Fibroblast of lung (primary cell): Measurements from ENCODE around the gene SREBF2. TPM values are rescaled to one million over a fixed set of nuclear protein-coding genes. Genes with fewer than 3 reads are reported as not detected.

Source experiments
- DNase-seq, 2 donors: peaks; one replicate each; pipeline versions ENCODE4 v3.0.0 to v3.0.0-alpha.2; 2010; ENCODE audit warnings: low read depth in 2 of 2
- H2AFZ ChIP-seq: 2 replicates; pipeline ENCODE4 v1.5.1; 2012; ENCODE audit warnings: low read length, control low read depth, inconsistent platforms
- H3K27ac ChIP-seq: 2 replicates; pipeline ENCODE4 v1.5.1; 2011; ENCODE audit warnings: low read length, control low read depth; ENCODE audit not compliant: insufficient read depth
- H3K27me3 ChIP-seq: 2 replicates; pipeline ENCODE4 v1.5.1; 2011; ENCODE audit warnings: mild to moderate bottlenecking, low read length; ENCODE audit not compliant: control insufficient read depth, insufficient read depth
- H3K36me3 ChIP-seq: 2 replicates; pipeline ENCODE4 v1.5.1; 2011; ENCODE audit warnings: low read length; ENCODE audit not compliant: control insufficient read depth, insufficient read depth
- H3K4me1 ChIP-seq: 2 replicates; pipeline ENCODE4 v1.5.1; 2011; ENCODE audit warnings: low read length; ENCODE audit not compliant: control insufficient read depth, insufficient read depth; ENCODE audit errors: extremely low read depth
- H3K4me2 ChIP-seq: 2 replicates; pipeline ENCODE4 v1.5.1; 2011; ENCODE audit warnings: low read length, control low read depth; ENCODE audit not compliant: insufficient read depth; ENCODE audit errors: extremely low read depth
- H3K4me3 ChIP-seq, 4 experiments: fragments of 200-600 bp in 1 of 4; sonication (generic) in 1 of 4; replicated peaks in 1 of 4; 2 replicates each; pipeline ENCODE4 v1.5.1; 2011 to 2016; ENCODE audit warnings: low read length in 4 of 4, low read depth in 3 of 4, mild to moderate bottlenecking in 3 of 4, control low read depth in 2 of 4, inconsistent platforms in 1 of 4, mixed read lengths in 1 of 4; ENCODE audit not compliant: insufficient read depth in 1 of 4; ENCODE audit errors: control extremely low read depth in 1 of 4
- H3K79me2 ChIP-seq: 2 replicates; pipeline ENCODE4 v1.5.1; 2012; ENCODE audit warnings: mild to moderate bottlenecking, low read length, inconsistent platforms; ENCODE audit not compliant: control insufficient read depth, insufficient read depth
- H3K9ac ChIP-seq: 2 replicates; pipeline ENCODE4 v1.5.1; 2011; ENCODE audit warnings: mild to moderate bottlenecking, low read length, control low read depth; ENCODE audit not compliant: insufficient read depth
- H3K9me3 ChIP-seq: 2 replicates; pipeline ENCODE4 v1.5.1; 2012; ENCODE audit warnings: low read depth, low read length; ENCODE audit not compliant: control insufficient read depth, insufficient read depth
- H4K20me1 ChIP-seq: 2 replicates; pipeline ENCODE4 v1.5.1; 2011; ENCODE audit warnings: low read length; ENCODE audit not compliant: control insufficient read depth, insufficient read depth; ENCODE audit errors: extremely low read depth
- CTCF ChIP-seq, 2 donors: IDR thresholded peaks in 1 of 2; conservative IDR thresholded peaks in 1 of 2; 1 replicate in 1 of 2; 2 replicates in 1 of 2; pipeline ENCODE4 v1.5.1; 2011 to 2012; ENCODE audit warnings: low read length in 2 of 2, control low read depth in 1 of 2, inconsistent platforms in 1 of 2, low read depth in 1 of 2, mild to moderate bottlenecking in 1 of 2
- EZH2 ChIP-seq: IDR thresholded peaks from 2 replicates; pipeline ENCODE4 v1.5.1; 2012; ENCODE audit warnings: low read length, control low read depth, mild to moderate bottlenecking; ENCODE audit errors: missing control alignments
- polyA plus RNA-seq, 2 donors: library from polyadenylated mRNA; depleted of rRNA in 1 of 2; stranded (reverse) in 1 of 2; unstranded in 1 of 2; fragments of >200 nt; gene quantifications; 2 replicates each; pipeline ENCODE4 v1.2.1, GENCODE V29; 2011 to 2012; ENCODE audit warnings: missing spikeins in 1 of 2
- total RNA-seq: library from RNA; depleted of rRNA; stranded (reverse); fragments of >200 nt; gene quantifications from 2 replicates; pipeline ENCODE4 v1.2.1, GENCODE V29; 2014

The SREBF2 gene
- total and polyA plus RNA-seq, 2 donors (not counting 1 experiment from before 2014, with no cell fraction given) = 51.7 to 103 TPM

GRCh38 chr22:41831828-41832552, 915 bp upstream of the SREBF2 start:
- peaks cover 1% of the 10 kb centered on the region for H4K20me1 ChIP-seq
- H3K27me3 ChIP-seq = no peaks in the 10 kb centered on the region
- H3K36me3 ChIP-seq = peaks cover 5% of the 10 kb centered on the region
- H3K9me3 ChIP-seq = no peaks in the 10 kb centered on the region
- H3K27ac ChIP-seq = peak overlapping the region; percentile 94
- peak overlapping the region; percentile 38 to 85 (median 50) for H3K4me3 ChIP-seq
- peaks cover 6% of the 10 kb centered on the region for H3K4me1 ChIP-seq
- H3K79me2 ChIP-seq = peaks cover 30% of the 10 kb centered on the region
- peak overlapping the region; percentile 92 for H3K4me2 ChIP-seq
- no peak for TF ChIP-seq EZH2
- TF ChIP-seq CTCF (conservative IDR thresholded peaks at IDR 0.05 in 1 of 2, IDR thresholded peaks at IDR 0.05 in 1 of 2; ENCODE audit: low read depth in 1 of 2, low read length in 2 of 2) = no peak
- H2AFZ ChIP-seq = peak overlapping the region; percentile 60
- peak overlapping the region; percentile 76 for H3K9ac ChIP-seq
- DNase-seq = no peak

- H3K4me2 ChIP-seq = peak overlapping the region; percentile 86
- H3K9me3 ChIP-seq = no peaks in the 10 kb centered on the region
- peaks cover 34% of the 10 kb centered on the region for H3K79me2 ChIP-seq
- peak overlapping the region; percentile 85 for H3K9ac ChIP-seq
- peak overlapping the region; percentile 94 for H3K27ac ChIP-seq
- DNase-seq = peak; percentile 20 to 45
- H2AFZ ChIP-seq = no peak overlapping the region
- H3K4me1 ChIP-seq = peaks cover 6% of the 10 kb centered on the region
- peak overlapping the region; percentile 85 to 96 (median 86) for H3K4me3 ChIP-seq
- no peaks in the 10 kb centered on the region for H3K27me3 ChIP-seq
- peaks cover 1% of the 10 kb centered on the region for H4K20me1 ChIP-seq
- H3K36me3 ChIP-seq = peaks cover 5% of the 10 kb centered on the region
- TF ChIP-seq EZH2 (no peak), CTCF (conservative IDR thresholded peaks at IDR 0.05 in 1 of 2, IDR thresholded peaks at IDR 0.05 in 1 of 2; ENCODE audit: low read depth in 1 of 2, low read length in 2 of 2) (no peak)
Measured at GRCh38 chr22:41833369-41834004, 582 bp downstream of the SREBF2 start.
